ENCODE data around the gene DUS1L.

The DUS1L gene

DNA sequence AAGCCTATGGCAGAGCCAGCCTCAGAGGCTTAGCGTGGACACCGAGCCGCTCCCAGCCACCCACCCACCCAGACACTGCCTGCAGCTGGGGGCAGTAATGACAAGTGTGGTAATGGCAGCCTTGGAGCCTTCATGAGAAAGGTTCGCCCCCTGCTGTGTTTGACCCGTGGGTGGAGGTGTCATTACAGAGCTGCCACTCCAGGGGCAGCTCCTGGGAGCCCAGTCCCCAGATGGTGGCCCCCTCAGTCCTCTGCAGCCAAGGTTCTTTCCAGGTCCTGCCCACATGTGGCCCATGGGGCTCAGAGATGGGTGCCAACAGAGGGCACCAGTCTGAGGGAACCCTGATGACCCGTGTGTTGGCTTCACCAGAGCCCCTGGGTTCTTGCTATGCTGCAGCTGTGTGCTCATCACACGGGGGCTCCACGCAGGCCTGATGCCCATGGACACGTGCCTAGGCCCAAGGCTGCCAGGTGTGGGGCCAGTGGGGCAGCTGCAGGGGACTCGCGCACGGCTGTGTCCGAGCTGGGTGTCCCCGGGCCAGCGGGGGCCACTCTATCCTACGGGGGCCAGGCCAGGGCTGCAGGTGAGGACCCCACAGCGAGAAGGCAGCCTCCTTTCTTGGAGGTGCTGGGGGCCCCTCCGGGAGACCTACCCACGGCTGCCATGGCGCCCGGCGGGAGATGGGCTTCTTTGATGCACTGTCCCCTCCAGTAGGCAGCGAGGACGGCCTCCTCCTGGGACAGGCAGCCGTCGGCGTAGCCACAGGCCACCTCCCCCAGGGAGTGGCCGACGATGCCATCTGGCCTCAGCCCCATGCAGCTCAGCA lies 24.3 kb upstream of the DUS1L start:
- no peak overlapping the region for H3K27ac ChIP-seq
- TF ChIP-seq, protein P1, sequence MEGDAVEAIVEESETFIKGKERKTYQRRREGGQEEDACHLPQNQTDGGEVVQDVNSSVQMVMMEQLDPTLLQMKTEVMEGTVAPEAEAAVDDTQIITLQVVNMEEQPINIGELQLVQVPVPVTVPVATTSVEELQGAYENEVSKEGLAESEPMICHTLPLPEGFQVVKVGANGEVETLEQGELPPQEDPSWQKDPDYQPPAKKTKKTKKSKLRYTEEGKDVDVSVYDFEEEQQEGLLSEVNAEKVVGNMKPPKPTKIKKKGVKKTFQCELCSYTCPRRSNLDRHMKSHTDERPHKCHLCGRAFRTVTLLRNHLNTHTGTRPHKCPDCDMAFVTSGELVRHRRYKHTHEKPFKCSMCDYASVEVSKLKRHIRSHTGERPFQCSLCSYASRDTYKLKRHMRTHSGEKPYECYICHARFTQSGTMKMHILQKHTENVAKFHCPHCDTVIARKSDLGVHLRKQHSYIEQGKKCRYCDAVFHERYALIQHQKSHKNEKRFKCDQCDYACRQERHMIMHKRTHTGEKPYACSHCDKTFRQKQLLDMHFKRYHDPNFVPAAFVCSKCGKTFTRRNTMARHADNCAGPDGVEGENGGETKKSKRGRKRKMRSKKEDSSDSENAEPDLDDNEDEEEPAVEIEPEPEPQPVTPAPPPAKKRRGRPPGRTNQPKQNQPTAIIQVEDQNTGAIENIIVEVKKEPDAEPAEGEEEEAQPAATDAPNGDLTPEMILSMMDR (IDR thresholded peaks at IDR 0.05), result no peak
- no peak for TF ChIP-seq ZFX (IDR thresholded peaks at IDR 0.05; ENCODE audit: borderline replicate concordance)

DNA sequence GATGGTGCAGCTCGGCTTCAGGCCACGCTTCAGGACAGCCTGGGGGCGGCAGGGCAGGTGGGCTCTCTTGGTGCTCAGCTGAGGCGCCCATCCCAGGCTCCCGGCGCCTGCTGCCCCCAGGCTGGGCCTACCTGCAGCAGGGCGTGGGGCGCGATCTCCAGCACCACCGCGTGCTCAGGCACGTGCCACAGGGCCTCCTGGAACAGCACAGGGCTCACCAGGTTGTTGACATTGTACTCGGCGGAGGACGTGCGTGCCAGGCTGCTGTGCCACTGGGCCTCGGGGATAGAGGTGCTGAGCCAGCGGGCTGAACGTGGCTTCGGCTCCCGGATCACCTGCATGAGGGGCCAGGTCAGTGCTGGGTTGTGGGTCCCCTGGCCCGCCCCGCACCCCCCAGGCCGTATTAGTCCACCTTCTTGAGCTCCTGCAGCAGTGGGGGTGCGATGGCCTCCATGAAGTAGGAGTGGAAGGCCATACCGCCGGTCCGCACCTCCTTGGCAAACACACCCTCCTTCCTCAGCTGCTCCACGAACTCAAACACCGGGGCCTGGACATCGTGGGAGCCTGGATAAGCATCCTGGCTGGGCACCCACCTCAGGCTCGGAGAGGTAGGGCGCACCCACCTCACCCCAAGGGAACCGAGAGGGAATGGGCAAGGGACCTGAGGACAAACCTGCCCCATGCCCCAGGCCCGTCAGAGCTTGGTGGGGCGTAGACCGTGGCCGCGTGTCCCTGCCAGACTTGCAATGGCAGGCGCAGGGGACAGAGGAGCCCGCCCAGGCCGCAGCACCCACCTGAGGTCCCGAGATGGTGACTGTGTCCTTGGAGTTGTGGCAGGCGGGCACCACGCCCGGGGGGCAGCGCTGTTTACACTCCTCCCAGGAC lies 23.5 kb upstream of the DUS1L start:
- no peak overlapping the region for H3K27ac ChIP-seq
- TF ChIP-seq ZFX (IDR thresholded peaks at IDR 0.05; ENCODE audit: borderline replicate concordance), result no peak
- TF ChIP-seq, protein P1 (IDR thresholded peaks at IDR 0.05), result no peak

DNA sequence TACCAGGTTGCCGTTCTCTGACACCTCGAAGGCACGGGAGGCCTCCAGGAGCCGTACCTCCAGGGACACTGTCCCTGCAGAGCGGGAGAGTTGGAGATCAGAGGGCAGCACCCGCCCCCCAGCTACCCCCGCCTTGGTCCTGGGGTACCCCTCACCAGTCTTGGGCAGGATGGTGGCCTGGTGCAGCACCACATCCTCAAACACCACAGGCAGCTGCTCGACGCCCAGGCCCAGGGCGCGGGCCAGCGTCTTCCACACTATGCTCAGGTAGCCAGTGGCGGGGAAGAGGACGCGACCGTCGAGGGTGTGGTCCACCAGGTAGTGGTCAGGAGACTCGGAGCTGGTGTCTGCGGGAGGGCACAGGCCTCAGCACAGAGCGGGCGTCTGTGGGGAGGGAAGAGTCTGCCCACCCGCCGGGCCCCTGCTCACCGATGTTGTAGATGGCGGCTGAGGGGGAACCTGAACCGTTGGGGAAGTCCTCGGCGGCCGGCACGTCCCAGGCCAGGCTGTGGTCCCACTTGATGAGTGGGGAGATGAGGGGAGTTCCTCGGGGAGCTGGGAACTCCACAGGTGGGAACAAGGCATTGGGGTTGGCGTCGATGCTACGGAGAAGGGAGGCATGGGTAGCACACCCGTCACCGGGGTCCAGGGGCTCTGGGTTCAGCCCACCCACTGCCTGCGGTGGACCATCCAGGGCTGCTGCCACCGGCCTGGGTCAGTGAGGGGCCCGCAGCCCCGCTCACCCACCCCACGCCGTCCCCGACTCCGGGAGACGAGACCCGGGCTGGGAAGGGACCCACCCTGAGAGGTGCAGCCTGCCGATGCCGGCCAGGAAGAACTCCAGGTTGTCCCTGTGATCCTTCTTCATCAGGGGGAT lies 22.6 kb upstream of the DUS1L start:
- no peak overlapping the region for H3K27ac ChIP-seq
- no peak for TF ChIP-seq ZFX (IDR thresholded peaks at IDR 0.05; ENCODE audit: borderline replicate concordance)
- TF ChIP-seq, protein P1 (IDR thresholded peaks at IDR 0.05), result no peak

DNA sequence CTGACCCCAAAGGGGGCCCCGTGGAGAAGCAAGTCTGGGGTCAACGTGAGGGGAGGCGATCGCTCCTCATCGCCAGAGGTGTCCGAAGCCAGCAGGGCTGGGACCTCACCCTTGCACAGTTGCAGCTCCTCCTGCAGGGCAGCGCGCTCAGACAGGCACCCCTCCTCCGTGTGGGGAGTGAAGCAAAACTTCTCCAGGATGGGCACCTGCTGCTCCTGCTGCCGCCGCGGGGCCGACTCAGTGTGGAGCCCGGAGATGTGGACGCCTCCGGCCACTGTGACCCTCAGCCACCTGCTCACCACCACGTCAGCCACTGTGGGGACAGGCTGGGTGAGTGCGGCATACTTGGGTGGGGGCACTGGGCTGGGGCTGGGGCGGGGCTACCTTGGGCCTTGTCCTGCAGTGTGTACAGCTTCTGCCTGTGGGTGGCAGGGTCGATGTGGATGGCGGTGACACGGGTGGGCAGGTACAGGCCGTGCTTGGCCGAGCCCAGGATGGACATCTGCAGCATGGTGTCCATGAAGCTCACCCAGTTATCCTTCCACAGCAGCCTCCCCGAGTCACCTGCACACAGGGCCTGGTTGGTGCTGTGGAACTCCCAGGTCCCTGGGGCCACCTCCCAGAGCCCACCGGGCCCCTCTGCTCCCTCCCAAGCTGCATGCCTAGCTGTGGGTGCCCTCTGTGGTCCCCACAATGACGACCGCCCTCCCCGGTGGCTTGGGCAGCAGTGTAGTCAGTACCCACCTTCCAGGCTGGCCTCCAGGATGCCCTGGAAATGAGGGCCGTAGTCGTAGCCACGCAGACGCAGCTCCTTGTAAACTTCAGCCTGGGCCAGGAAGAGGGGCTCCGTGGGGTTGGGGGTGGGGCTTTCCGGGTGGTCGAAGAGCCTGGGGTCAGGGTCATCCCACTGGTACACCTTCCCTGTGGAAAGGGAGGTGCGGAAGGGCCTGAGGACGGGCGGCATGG lies 21.6 kb upstream of the DUS1L start:
- TF ChIP-seq, protein P1 (IDR thresholded peaks at IDR 0.05), result no peak
- no peak for TF ChIP-seq ZFX (IDR thresholded peaks at IDR 0.05; ENCODE audit: borderline replicate concordance)
- H3K27ac ChIP-seq, result no peak overlapping the region

DNA sequence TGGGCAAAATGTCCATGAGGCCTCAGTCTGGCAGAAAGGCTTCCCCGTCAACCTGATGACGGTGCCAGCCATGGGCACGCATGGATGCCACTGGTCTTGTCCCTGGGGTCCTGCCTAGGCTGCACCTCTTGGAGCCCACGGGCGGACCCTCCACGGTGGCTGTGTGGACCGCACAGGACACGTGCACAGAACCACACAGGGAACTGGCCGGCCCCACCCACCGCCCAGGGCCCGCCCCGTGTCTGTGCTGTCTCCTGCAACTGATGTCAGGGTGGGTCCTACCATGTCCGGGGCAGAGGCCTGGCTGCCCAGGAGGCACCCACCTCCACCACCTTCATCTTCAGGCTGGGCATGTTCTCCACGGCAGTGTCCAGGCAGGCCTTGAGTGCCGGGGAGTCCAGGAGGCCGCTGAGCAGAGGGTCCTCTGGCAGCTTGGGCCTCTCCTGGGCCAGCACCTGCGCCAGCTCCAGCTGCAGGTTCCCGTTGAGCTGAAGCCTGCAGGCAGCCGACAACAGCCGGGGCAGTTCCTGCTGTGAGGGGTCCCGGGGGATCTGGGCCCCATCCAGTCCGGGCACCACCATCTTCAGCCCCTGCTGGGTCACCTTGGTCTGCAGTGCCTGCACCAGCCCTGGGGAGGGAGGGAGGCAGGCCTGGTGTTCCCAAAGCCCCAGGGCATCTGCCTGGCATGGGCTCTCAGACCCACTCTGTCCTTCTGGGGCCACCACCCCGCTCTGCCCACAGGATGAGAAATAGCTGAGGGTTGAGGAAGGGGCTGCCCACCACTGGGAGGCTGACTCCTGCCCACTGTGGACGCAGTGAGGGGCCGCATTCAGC lies 20.5 kb upstream of the DUS1L start:
- no peak for TF ChIP-seq ZFX (IDR thresholded peaks at IDR 0.05; ENCODE audit: borderline replicate concordance)
- TF ChIP-seq, protein P1 (IDR thresholded peaks at IDR 0.05), result no peak
- no peak overlapping the region for H3K27ac ChIP-seq

Data from 22Rv1 (cell line).